ENCODE results near the gene RPS19BP1. TPM values are rescaled to one million over a fixed set of nuclear protein-coding genes. Genes with fewer than 3 reads are reported as not detected.

RPS19BP1 gene
- total and polyA plus RNA-seq, 2 of the 8 experiments (the other 6 are each of a cell fraction or from before 2014, with no cell fraction given), result 77.9 to 97.9 TPM

GRCh38 chr22:39482768-39483167 lies 49.8 kb downstream of the RPS19BP1 start:
- Histone ChIP-seq H3K79me1 (ENCODE audit: low read depth, low read length) (no peaks in the 10 kb centered on the region; the same call in none of the 2 replicates), H3K79me2 (ENCODE audit: control insufficient read depth in 1 of 2, insufficient read depth in 2 of 2, low read length in 2 of 2) (no peaks in the 10 kb centered on the region), H4K8ac (ENCODE audit: extremely low read depth, insufficient read depth, low read length) (no peak overlapping the region), H2BK5ac (ENCODE audit: low read depth, low read length) (no peak overlapping the region), H2AFZ (ENCODE audit: low read length) (no peak overlapping the region), H2BK120ac (replicated peaks; ENCODE audit: low read depth, low read length) (no peak overlapping the region), H3K9me3 (ENCODE audit: insufficient read depth in 2 of 2, low read depth in 1 of 2, low read length in 1 of 2) (no peaks in the 10 kb centered on the region), H3K27me3 (replicated peaks in 1 of 4; ENCODE audit: control insufficient read depth in 3 of 4, extremely low read depth in 1 of 4, insufficient read depth in 3 of 4, low read length in 3 of 4) (no peaks in the 10 kb centered on the region; a peak in 1 of 7 replicates), H2BK15ac (ENCODE audit: low read length) (no peak overlapping the region), H3K18ac (ENCODE audit: extremely low read depth, low read length) (no peak overlapping the region), H2BK12ac (ENCODE audit: low read depth, low read length) (no peak overlapping the region), H3K4ac (replicated peaks; ENCODE audit: insufficient read length, low read depth, low read length) (no peak overlapping the region), H3K4me2 (ENCODE audit: insufficient read depth in 1 of 2, low read depth in 2 of 2, low read length in 2 of 2) (no peak overlapping the region), H3K14ac (ENCODE audit: insufficient read length) (no peak overlapping the region), H3K9ac (replicated peaks in 1 of 4; ENCODE audit: extremely low read depth in 1 of 4, low read depth in 3 of 4, low read length in 3 of 4) (no peak overlapping the region), H4K5ac (ENCODE audit: insufficient read length, low read depth, low read length) (no peak overlapping the region), H4K20me1 (replicated peaks in 1 of 2; ENCODE audit: control insufficient read depth in 1 of 2, insufficient read depth in 2 of 2, low read length in 2 of 2) (peaks cover 9 to 16% of the 10 kb centered on the region in 2 experiments), H3K4me3 (ENCODE audit: extremely low read depth in 1 of 4, insufficient read depth in 2 of 4, low read depth in 3 of 4, low read length in 4 of 4) (no peak overlapping the region), H3K36me3 (ENCODE audit: control insufficient read depth in 2 of 4, insufficient read depth in 4 of 4, low read length in 3 of 4) (no peaks in the 10 kb centered on the region), H3K23me2 (ENCODE audit: low read depth, low read length) (no peaks in the 10 kb centered on the region), H3K56ac (replicated peaks; ENCODE audit: insufficient read length, low read depth, low read length) (no peak overlapping the region), H3K23ac (ENCODE audit: insufficient read length) (no peak overlapping the region), H2BK20ac (ENCODE audit: low read length) (no peak overlapping the region), H3K27ac (ENCODE audit: low read depth, low read length) (no peak overlapping the region), H2AK5ac (ENCODE audit: low read depth, low read length) (no peak overlapping the region), H3K4me1 (replicated peaks in 1 of 4; ENCODE audit: control insufficient read depth in 3 of 4, insufficient read depth in 4 of 4, low read length in 3 of 4) (no peaks in the 10 kb centered on the region), H4K91ac (replicated peaks; ENCODE audit: insufficient read length, low read length) (no peak overlapping the region)
- FAIRE-seq, result no peak
- POLR2A ChIA-PET (ENCODE audit: partially characterized antibody), result interaction anchor here (1.1 to 2.3 kb wide), 4 partner anchors 16 to 171 kb away, joined by 3 to 9 read pairs (median 4); partner anchors contain the start of gene RPS19BP1
- TF ChIP-seq TEAD4 (IDR thresholded peaks at IDR 0.05; ENCODE audit: low read depth, low read length) (no peak), CTCF (IDR thresholded peaks at IDR 0.05; ENCODE audit: control extremely low read depth in 1 of 3, insufficient read depth in 1 of 3, low read depth in 1 of 3, low read length in 3 of 3) (no peak), CBX8 (IDR thresholded peaks at IDR 0.05; ENCODE audit: borderline replicate concordance, low read depth, low read length) (no peak), EZH2 (IDR thresholded peaks at IDR 0.05; ENCODE audit: low read depth, low read length, severe bottlenecking) (no peak), USF2 (IDR thresholded peaks at IDR 0.05; ENCODE audit: low read length) (no peak), SP4 (IDR thresholded peaks at IDR 0.05; ENCODE audit: low read length) (no peak), HDAC2 (IDR thresholded peaks at IDR 0.05; ENCODE audit: borderline replicate concordance in 1 of 2, low read depth in 2 of 2, low read length in 2 of 2) (no peak)
- DNase-seq (ENCODE audit: low read depth in 1 of 2, low spot score in 2 of 2), result no peak
- CTCF ChIA-PET (ENCODE audit: partially characterized antibody), result interaction anchor here (0.6 to 11.1 kb wide), 12 partner anchors 7 to 151 kb away, joined by 3 to 120 read pairs (median 4); no protein-coding TSS in a partner anchor
- 97% methylated on average over 3 of the region's 3 CpGs; no CpG with 5 or more reads in 1 of the 2 experiments for WGBS, 2 experiments (ENCODE audit: extremely low coverage in 1 of 2, insufficient coverage in 1 of 2, insufficient read length in 1 of 2, insufficient replicate concordance in 2 of 2, low coverage in 1 of 2, low lambda C conversion rate in 2 of 2, missing lambda C conversion rate in 1 of 2)
